Limb (tissue), 2 donors: ENCODE measurements around the gene CCL2.

Source experiments
- DNase-seq, 2 donors: peaks; one replicate each; pipeline ENCODE4 v3.0.0-alpha.2; 2016; ENCODE audit errors: extremely low spot score in 2 of 2

CCL2 gene

DNA sequence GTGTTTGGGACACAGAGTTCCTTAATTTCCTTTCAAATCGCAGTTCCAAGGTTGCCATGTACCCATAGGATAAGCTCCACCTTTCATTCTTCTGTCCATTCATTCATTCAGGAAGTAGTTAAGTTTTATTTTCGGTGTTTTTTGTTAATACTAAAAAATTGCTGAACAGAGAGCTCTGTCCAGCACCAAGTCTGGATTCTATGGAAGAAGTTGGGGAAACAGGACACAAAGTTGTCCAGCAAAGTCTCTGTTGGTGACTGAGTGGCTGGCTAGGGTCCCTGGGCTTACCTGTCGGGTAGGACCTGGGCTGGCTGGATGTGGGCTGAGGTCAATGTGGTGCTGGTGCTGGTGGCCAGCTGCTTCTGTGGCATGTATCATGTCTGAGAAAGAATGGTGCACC, 17.6 kb upstream of the CCL2 start:
- DNase-seq = no peak

DNA sequence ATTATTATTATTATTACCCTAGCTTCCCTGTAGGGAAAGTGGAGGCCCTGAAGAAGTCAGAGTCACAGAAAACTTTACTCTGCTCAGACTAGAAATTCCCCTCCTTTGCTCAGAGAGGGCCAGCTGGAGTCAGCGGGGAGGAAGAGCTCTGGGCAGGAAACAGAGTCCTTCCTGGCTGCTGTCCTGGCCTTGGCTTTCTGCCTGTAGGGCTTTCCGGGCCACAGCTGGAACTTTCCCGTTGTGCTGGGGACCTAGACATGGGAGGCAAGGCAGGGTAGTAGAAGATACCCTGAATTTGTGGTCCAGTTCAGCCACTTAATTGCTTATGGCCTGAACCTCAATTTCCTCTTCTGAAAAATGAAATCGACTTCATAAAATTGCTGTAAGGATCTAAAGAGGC, 14.0 kb upstream of the CCL2 start:
- peak; percentile 47 to 62 for DNase-seq

DNA sequence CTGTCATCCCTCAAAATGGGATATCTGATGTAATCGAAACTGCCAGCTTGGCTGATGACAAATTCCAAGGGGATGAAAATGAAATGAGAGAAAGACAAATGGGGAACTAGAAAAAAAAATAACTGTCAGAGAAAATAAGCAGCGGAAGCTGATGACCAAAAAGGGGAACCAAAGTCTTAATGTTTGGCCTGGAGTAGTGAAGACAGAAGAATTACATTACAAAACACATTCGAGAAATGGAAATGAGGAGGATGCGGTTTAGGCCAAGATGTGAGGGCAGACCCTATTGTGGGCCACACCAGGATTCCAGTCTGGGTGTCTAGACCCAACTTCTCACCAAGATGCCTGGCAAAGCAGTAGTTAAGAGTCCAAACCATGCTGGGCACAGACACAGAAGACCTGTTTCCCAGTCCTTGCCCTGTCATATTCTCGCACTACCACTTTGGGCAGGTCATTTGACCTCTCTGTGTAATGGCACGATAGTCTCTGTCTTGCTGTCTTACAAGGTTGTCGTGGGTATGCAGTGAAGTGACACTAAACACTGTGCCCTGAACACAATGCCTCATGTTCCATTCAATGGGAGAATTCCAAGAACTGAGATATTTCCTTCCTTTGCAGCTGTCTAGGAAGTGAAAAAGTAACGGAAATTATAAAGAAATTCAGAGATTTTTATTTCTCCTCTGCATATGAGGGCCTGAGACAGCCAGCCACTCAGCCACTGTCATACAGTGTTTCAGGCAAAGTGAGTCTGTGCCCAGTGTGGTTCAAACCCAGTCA, 12.3 kb upstream of the CCL2 start:
- no peak for DNase-seq

DNA sequence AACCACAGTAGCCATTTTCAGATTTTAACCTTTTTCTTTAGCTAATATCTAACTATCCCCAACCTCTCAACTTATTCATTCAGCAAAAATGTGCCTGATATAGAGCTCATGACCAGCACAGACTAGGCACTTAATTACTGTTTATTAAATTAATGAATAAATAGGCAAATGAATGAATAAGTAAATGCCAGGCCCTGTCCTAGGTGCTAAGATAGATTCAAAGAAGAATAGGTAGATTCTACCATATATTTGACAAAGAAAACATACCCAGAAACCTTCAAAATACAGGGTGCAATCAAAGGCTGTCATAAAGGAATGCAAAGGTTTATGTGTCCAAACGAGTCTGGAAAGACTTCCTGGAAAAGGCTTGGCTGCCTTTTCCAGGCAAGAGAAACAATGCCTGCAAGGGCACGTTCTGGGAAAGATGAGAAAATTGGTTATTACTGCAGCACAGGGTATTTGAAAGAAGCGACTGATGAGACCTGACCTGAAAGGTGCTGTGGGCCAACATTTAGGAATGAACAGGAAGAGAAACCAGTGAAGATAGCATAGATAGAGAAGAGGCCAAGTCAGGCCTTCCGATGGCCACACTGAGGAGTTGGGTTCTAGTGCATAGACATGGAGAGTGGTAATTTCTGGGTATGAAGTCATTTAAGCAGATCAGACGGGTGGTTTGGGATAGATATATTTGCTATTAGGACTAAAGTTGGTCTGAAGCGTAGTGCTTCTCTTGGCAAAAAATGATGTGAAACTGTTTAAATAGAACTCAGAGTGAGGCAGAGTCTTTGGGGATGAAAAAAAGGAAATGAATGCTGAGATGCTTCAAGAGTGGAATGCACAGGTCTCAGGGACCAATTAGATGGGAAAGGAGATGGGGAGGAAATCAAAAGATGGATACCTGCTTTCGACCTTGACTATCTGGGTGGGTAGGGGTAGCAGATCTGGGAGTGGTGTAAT, 11.4 kb upstream of the CCL2 start:
- no peak for DNase-seq

DNA sequence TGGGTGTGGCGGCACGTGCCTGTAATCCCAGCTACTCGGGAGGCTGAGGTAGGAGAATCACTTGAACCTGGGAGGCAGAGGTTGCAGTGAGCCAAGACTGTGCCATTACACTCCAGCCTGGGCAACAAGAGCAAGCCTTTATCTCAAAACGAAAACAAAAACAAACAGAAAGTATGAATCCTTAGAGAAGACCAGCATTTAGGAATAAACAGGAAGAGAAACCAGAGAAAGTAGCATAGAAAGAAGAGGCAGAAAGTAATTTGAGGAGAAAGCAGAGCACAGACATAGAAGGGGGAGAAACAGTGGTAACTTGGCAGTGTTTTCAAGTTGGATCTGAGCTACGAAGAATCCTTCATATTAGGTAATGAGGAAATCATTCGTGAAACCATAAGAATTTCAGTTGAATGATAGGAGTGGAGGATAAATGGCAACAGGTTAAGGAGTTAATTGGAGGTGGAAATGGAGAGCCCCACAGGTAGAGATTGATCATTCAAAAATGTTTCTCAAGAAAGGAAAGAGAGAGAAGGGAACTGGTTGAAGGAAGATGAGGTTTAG, 9.7 kb upstream of the CCL2 start:
- no peak for DNase-seq

DNA sequence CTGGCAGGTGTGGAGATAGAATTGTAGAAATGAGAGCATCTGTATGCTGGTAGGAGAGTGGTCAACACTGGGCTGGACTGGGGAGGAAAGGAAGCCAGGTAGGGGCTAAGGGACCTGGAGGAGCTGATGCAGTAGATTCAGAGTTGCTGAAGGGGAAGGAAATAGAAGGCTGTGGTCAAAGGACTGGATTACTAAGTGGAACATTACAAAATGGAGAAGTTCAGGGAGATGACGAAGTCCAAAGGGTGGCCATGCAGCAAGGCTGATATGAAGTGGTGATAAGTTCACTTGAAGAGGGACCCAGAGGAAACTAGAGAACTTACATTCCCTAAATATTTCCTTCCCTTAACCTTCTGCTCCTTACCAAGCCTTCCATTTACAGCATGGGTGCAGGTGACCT, 8.6 kb upstream of the CCL2 start:
- DNase-seq = no peak

DNA sequence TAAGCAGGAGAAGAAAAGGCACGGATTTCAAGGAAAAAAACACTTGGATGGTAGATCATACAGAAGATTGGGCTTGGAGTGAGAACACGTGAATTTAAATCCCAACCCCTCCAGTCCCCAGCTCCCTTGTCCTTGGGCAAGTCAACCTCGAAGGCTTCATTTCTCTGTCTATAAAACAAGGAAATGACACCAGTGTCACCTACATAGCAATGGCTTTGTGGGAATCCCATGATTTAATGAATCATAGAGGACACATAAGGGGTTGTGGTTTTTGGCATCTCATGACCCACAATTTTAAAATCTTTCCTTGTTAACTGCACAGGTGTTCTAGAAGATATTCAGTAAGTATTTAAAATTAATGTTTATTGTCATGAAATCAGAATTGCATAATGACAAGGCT, 8.2 kb upstream of the CCL2 start:
- DNase-seq = no peak

DNA sequence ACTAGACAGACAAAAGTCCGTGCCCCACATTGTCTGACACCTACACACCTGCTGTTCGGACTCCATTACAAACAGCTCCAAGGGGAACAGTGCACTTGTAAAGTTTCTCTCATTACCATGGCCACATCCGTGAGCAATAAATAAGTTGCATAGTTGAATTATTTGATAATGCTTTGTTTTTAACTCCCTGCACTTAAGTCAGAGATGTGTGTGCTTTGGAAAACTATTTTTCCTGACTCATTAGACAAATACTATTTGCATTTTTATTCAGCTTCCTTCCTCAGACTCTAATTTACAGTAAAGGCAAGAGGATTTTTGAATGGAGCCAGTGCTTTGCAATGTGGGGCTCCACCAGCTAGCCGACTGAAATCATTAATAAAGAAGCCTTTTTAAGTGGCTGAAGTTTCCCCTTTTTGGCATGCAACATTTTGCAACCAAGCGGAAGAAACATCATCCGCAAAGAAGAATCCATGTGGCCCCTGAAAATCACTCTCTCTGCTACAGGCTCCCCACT, 6.5 kb upstream of the CCL2 start:
- no peak for DNase-seq

DNA sequence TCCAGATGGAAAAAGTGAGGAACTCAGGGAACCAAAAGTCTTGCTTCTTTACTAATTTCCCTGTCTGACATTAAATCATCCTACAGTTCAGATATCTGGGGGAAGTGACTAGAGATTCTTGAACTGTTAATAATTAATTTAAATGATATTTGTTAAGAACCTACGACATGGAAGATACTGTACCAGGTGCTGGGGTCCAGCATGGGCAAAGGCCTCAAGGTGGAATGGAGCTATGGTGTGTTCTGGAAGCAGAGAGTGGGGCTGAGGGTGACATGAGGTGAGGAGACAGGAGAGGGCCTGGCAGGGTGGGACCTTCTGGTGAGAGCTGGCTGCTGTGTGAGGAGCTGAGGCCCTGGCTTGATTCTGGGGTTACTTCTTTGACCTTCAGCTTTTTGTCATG, 6.0 kb upstream of the CCL2 start:
- DNase-seq = no peak

DNA sequence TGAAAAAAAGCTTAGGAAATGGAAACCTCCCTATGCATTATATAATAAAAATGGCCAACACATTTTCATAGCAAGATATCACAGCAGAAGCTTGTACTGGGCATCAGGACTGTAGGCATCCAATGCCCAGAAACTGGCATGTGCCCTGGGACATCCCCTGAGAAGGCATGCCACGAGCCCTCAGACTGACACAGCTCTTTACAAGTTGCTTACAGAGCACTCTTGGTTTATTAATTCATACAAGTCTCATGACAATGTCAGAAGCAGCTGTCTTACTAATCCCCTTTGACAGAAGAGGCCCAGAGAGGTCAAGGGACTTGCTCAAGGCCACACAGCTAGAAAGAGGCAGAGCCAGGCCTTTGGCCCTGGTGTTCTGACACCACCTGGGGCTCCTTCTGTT, 5.6 kb upstream of the CCL2 start:
- DNase-seq = no peak

DNA sequence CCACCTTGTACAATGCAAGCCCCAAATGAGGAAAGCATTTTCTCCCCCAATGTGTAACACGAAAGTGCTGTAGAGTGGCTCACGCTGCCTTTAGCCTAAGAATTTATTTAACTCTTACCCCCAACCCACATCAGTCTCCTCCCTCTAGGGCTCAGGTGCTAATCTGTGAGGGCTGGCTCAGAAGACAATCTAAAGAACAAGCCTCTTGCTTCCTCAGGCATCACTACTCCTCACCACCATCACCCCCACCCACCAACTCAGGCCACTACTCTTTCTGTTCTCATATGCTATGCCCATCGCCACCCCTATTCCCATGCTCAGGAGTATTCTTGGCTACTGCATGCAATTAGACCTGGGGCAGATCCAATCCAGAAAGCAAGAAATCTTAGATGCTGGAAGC, 3.9 kb upstream of the CCL2 start:
- DNase-seq = no peak

DNA sequence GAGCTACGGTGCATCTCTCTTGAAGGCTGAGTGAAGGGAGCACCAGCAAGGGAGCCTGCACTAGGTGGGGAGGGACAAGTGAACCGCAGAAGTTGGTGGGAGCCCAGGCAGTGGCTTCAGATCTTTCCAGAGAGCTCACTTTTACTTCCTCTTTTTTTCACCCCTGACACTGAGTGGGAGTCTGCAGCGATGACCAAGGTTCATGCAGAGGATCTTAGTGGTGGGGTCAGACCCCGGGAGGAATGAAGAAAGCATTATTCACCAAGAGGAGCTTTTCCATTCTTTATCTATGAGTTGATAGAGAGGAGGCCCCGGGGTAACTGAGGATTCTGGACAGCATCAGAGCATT, 3.0 kb upstream of the CCL2 start:
- no peak for DNase-seq

DNA sequence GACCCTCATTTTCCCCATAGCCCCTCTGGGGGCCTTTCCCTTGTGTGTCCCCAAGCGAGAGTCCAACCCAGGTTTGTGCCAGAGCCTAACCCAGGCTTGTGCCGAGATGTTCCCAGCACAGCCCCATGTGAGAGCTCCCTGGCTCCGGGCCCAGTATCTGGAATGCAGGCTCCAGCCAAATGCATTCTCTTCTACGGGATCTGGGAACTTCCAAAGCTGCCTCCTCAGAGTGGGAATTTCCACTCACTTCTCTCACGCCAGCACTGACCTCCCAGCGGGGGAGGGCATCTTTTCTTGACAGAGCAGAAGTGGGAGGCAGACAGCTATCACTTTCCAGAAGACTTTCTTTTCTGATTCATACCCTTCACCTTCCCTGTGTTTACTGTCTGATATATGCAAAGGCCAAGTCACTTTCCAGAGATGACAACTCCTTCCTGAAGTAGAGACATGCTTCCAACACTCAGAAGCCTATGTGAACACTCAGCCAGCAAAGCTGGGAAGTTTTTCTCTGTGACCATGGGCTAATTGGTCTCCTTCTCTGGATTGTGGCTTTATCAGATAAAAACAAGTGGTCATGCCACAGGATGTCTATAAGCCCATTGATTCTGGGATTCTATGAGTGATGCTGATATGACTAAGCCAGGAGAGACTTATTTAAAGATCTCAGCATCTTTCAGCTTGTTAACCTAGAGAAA, 2.5 kb upstream of the CCL2 start:
- DNase-seq = peak; percentile 86 to 92

DNA sequence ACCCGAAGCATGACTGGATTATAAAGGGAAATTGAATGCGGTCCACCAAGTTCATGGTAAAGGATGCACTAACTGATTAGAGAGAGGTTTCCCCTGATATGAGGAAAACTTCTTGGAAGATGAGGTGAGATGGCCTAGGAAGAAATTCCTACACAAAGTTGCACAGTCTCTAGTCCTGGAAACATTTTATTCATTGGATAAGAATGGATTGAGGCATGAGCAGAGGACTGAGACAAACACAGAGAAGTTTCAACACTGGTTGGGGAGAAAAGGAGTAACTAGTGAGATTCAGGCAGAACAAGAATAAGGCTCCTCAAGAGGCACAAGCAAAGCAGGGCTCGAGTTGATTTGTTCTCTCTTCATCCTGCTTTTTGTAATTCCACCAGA, 2.0 kb upstream of the CCL2 start:
- DNase-seq = no peak

DNA sequence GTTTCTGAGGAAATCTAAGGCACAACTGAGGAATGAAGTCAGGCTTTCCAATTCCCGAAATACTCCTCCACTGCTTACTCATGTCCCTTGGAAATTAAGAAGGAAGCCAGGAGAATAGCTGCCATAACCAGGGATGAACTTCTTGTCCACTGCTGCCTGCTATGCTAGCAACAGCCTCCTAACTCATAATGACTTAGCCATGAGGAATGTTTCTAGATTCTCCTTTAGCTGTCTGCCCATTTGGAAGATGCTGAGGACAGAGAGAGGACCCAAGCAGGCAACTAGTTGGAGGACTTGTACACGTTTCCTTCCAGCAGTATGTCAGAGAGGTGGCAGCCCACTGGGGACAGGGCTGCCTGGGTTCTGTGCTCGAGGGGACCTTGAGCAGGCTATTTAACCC, 939 bp upstream of the CCL2 start:
- no peak for DNase-seq

DNA sequence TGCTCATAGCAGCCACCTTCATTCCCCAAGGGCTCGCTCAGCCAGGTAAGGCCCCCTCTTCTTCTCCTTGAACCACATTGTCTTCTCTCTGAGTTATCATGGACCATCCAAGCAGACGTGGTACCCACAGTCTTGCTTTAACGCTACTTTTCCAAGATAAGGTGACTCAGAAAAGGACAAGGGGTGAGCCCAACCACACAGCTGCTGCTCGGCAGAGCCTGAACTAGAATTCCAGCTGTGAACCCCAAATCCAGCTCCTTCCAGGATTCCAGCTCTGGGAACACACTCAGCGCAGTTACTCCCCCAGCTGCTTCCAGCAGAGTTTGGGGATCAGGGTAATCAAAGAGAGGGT, 272 bp downstream of the CCL2 start:
- no peak for DNase-seq

DNA sequence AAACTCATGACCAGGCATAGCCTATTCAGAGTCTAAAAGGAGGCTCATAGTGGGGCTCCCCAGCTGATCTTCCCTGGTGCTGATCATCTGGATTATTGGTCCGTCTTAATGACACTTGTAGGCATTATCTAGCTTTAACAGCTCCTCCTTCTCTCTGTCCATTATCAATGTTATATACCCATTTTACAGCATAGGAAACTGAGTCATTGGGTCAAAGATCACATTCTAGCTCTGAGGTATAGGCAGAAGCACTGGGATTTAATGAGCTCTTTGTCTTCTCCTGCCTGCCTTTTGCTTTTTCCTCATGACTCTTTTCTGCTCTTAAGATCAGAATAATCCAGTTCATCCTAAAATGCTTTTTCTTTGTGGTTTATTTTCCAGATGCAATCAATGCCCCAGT, 756 bp downstream of the CCL2 start:
- DNase-seq = no peak

DNA sequence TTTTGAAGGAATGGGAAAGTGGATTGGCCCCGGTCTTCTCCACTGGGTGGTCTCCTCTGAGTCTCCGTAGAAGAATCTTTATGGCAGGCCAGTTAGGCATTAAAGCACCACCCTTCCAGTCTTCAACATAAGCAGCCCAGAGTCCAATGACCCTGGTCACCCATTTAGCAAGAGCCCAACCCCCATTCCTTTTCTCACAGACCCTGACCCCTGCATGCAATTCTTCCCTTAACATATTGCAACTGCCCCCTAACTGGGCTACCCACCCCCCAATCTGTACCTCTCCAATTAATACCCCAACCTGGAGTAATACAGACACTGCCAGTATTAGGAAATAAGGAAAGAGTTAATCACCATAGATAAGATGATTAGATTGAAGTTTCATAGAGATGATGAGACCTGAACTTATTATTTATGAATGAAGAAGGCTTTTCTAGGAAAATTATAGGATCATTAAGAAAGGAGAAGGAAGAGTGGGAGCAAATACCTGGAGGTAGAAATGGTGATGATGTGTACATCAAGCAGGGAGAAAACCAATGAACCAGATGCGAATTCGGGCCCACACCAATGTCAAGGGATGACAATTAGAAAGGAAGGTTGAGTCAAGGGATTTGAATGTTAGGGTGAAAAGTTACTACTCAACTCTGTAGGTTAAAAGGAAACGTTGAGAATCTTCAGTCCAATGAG, 2.4 kb downstream of the CCL2 start:
- DNase-seq = no peak

DNA sequence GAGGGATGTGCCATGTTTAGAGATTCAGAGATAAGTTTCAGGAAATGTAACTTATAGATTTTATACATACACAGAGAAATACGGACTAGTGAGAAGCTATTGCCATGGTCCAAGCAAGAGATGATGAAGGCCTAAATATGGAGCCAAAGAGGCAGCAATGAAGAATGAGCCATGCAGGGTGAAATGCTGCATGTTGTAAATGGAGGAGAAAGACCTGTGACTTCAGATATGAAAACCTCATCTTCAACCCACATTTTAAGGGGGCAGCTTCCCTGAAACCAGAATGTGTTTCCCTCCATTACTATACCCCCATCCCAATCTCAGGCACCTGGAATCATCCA, 2.9 kb downstream of the CCL2 start:
- no peak for DNase-seq

DNA sequence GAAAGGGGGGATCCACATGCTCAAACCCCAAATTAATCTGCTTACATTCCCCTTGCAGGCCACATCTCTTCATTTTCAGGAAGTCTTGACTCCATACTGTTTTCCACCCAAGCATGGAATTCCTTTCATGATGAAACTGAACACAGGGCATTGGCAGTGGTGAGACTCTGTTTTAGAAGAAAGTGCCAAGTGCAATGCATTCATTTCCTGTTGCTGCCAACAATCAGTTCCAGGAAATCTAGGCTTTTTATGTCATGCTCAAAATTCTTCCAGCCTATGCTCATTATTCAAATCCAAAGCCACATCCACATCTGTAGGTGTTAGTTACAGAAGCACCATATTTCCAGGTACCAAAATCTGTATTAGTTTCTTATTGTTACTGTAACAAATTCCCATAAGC, 4.1 kb downstream of the CCL2 start:
- no peak for DNase-seq

DNA sequence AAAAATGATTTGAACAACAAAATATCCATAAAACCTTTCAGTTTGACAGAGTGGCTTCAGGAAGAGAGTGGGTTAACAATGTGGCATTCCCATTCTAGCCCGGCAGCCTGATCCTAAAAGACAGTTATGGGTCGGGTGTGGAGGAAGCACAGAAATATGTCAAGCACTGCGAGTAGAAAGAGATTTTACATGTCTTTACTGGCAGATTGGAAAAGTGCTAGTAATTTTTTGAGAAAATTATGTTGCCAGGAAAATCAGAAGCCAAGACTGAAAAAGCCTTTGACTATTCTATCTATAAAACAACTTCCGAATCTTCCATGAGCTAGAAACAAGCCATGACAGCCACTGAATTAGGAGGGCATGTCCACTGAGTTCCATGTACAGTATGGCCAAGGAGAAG, 5.8 kb downstream of the CCL2 start:
- DNase-seq = no peak
